Peyer's patch (tissue), 4 donors: ENCODE data around the gene CYSTM1. TPM values are rescaled to one million over a fixed set of nuclear protein-coding genes. Genes with fewer than 3 reads are reported as not detected.
A peak's percentile ranks its signal among the peaks of the same experiment; 100 is the strongest.

ENCODE experiments used
- DNase-seq, 3 donors: peaks; one replicate each; pipeline ENCODE4 v3.0.0-alpha.2; 2017 to 2019
- H3K27ac ChIP-seq, 4 donors: fragments of 200-600 bp; sonication (generic); one replicate each; pipeline ENCODE4 v1.5.1; 2016 to 2019
- H3K27me3 ChIP-seq, 2 donors: fragments of 200-600 bp; sonication (generic); one replicate each; pipeline ENCODE4 v1.5.1; 2019
- H3K36me3 ChIP-seq, 3 donors: fragments of 200-600 bp; sonication (generic); one replicate each; pipeline ENCODE4 v1.5.1; 2016 to 2019
- H3K4me1 ChIP-seq, 4 donors: fragments of 200-600 bp; sonication (generic); one replicate each; pipeline ENCODE4 v1.5.1; 2016 to 2019
- H3K4me3 ChIP-seq, 4 donors: fragments of 200-600 bp; sonication (generic); 1 replicate in 3 of 4; 2 replicates in 1 of 4; pipeline ENCODE4 v1.5.1; 2016 to 2019; ENCODE audit warnings: mild to moderate bottlenecking in 1 of 4
- H3K9me3 ChIP-seq, 4 donors: fragments of 200-600 bp; sonication (generic); one replicate each; pipeline ENCODE4 v1.5.1; 2016 to 2019; ENCODE audit warnings: mild to moderate bottlenecking in 1 of 4
- CTCF ChIP-seq, 6 experiments: fragments of 450-650 bp in 4 of 6; fragments of 200-600 bp in 2 of 6; sonication (generic) in 1 of 6; IDR thresholded peaks; one replicate each; pipeline ENCODE4 v1.5.1; 2017 to 2019; ENCODE audit warnings: antibody characterized with exemption in 6 of 6, mild to moderate bottlenecking in 3 of 6, moderate library complexity in 1 of 6
- POLR2A ChIP-seq, 2 donors: fragments of 450-650 bp; IDR thresholded peaks; one replicate each; pipeline ENCODE4 v1.5.1; 2017; ENCODE audit warnings: antibody characterized with exemption in 2 of 2, mild to moderate bottlenecking in 2 of 2, moderate library complexity in 2 of 2
- total RNA-seq, 4 donors: library from RNA; depleted of rRNA; stranded (reverse); fragments of >200 nt; gene quantifications; one replicate each; pipeline ENCODE4 v1.1.0, GENCODE V29; 2016

Gene CYSTM1
- total RNA-seq, 4 donors from 2014 or later, result 60.2 to 185 (median 140) TPM

DNA sequence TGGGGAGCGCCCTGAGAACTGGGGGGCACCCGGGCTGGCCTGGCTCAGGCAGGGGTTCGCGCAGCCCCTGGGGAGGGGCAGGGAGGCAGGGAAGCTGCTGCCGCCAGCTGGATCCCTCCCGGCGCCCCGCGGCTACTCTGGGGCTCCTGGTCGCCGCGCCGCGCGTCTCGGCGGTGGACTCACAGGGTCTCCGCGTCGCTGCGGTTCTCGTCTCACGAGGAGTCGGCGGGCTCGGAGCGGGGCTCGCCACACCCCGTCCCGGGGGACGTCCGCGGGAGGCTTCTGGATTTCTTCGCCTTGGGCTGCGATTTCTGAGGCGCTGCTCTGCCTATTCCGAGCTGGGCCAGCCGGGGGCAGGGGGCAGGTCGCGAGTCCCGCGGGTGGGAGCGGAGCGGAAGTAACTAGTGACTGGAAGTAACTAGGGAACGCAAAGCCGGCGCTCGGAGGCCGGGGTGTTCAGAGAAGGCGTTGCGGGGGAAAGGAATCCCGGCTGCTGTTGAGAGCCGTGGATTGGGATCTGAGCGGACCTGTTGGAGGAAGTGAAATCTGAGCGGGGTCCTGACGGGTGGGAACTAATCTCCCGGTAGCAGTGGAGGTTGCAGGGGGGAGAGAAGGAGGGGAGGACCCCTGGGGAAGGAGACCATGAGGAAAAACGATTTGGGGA is 511 bp downstream of the CYSTM1 start:
- TF ChIP-seq POLR2A (IDR thresholded peaks at IDR 0.05), result no peak
- TF ChIP-seq CTCF (IDR thresholded peaks at IDR 0.05), result peak in 4 of 6 experiments; percentile 25 to 43 (median 38)
- peak; percentile 75 to 89 (median 87) for DNase-seq
- H3K9me3 ChIP-seq, result peaks cover 0 to 4% (median 0%) of the 10 kb centered on the region in 4 donors
- peak overlapping the region; percentile 87 to 97 (median 92) for H3K4me3 ChIP-seq
- peaks cover 0 to 22% (median 0%) of the 10 kb centered on the region in 4 donors for H3K4me1 ChIP-seq
- no peaks in the 10 kb centered on the region for H3K27me3 ChIP-seq
- H3K27ac ChIP-seq, result peak overlapping the region; percentile 91 to 100 (median 98)
- no peaks in the 10 kb centered on the region for H3K36me3 ChIP-seq

GRCh38 chr5:140176031-140176387 is 1.0 kb downstream of the CYSTM1 start:
- Histone ChIP-seq H3K9me3 (peaks cover 0 to 4% (median 0%) of the 10 kb centered on the region in 4 donors), H3K4me3 (peak overlapping the region; percentile 87 to 97 (median 92)), H3K36me3 (no peaks in the 10 kb centered on the region), H3K4me1 (peaks cover 0 to 24% (median under 1%) of the 10 kb centered on the region in 4 donors), H3K27me3 (no peaks in the 10 kb centered on the region), H3K27ac (peak overlapping the region; percentile 91 to 100 (median 98))
- DNase-seq, result no peak
- no peak for TF ChIP-seq CTCF (IDR thresholded peaks at IDR 0.05)
- no peak for TF ChIP-seq POLR2A (IDR thresholded peaks at IDR 0.05)

GRCh38 chr5:140178086-140178410 is 3.1 kb downstream of the CYSTM1 start:
- H3K9me3 ChIP-seq, result peaks cover 0 to 4% (median 0%) of the 10 kb centered on the region in 4 donors
- no peak overlapping the region for H3K4me3 ChIP-seq
- DNase-seq, result no peak
- no peaks in the 10 kb centered on the region for H3K27me3 ChIP-seq
- H3K36me3 ChIP-seq, result no peaks in the 10 kb centered on the region
- peaks cover 0 to 42% (median 6%) of the 10 kb centered on the region in 4 donors for H3K4me1 ChIP-seq
- TF ChIP-seq POLR2A (IDR thresholded peaks at IDR 0.05), result no peak
- TF ChIP-seq CTCF (IDR thresholded peaks at IDR 0.05), result no peak
- peak overlapping the region in 3 of 4 donors; percentile 16 to 48 (median 43) for H3K27ac ChIP-seq

DNA sequence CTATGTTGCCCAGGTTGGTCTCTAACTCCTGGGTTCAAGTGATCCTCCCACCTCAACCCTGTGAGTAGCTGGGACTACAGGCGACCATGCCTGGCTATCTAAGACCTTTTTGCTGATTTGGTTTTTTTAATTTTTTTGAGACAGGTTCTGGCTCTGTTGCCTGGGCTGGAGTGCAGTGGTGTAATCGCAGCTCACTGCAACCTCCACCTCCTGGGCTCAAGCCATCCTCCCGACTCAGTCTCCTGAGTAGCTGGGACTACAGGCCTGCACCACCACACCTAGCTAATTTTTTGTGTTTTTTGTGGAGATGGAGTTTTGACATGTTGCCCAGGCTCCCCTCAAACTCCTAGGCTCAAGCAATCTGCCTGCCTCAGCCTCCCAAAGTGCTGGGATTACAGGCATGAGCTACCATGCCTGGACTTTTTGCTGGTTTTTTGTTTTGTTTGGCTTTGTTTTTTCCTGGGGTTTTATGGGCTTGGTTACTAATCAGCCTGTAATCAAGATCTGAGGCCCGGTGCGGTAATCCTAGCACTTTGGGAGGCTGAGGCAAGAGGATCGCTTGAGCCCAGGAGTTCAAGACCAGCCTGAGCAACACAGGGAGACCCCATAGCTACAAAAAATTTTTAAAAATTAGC is 3.6 kb downstream of the CYSTM1 start:
- Histone ChIP-seq H3K27ac (peak overlapping the region in 3 of 4 donors; percentile 16 to 43 (median 17)), H3K9me3 (peaks cover 0 to 4% (median 0%) of the 10 kb centered on the region in 4 donors), H3K4me1 (peaks cover 0 to 44% (median 6%) of the 10 kb centered on the region in 4 donors), H3K36me3 (no peaks in the 10 kb centered on the region), H3K4me3 (no peak overlapping the region), H3K27me3 (no peaks in the 10 kb centered on the region)
- no peak for TF ChIP-seq POLR2A (IDR thresholded peaks at IDR 0.05)
- no peak for TF ChIP-seq CTCF (IDR thresholded peaks at IDR 0.05)
- no peak for DNase-seq

DNA sequence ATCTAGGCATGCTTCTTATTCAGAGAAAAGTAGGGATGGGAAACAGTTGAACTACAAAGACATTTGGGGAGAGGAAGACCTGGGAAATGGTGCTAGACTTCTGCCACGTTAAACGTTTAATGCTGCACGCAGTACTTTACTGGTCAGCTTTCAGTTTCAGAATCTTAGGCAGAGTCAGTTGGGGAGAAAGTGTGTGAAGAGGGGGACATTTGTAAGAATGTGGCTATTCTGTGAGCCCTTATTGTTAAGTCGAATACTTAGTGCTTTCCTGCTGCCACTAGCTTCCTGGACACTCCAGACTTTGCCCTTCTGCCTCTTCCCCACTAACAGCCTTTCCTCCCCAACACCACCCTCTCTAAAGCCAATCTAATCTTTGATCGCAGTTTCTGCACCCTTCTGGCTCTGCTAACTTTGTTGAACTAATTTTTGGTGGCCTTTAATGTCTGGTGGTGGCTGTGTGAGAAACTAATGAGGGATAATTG is 6.1 kb downstream of the CYSTM1 start:
- H3K27ac ChIP-seq, result peak overlapping the region; percentile 3 to 84 (median 66)
- DNase-seq, result peak in 1 of 3 donors; percentile 66
- TF ChIP-seq POLR2A (IDR thresholded peaks at IDR 0.05) (no peak), CTCF (IDR thresholded peaks at IDR 0.05) (no peak)
- H3K4me1 ChIP-seq, result peaks cover 0 to 44% (median 6%) of the 10 kb centered on the region in 4 donors
- peak overlapping the region in 1 of 4 donors; percentile 9 for H3K4me3 ChIP-seq
- no peaks in the 10 kb centered on the region for H3K36me3 ChIP-seq
- H3K27me3 ChIP-seq, result no peaks in the 10 kb centered on the region
- H3K9me3 ChIP-seq, result no peaks in the 10 kb centered on the region
